ACC112 (cell line): ENCODE data around the gene TCF15.
"Not testable (repeated sequence)": the region's sequence is repeated elsewhere in the genome, so short reads cannot be mapped to it uniquely, and the experiment has no call there.

Experiments used
- H2AFZ ChIP-seq: fragments of 200-600 bp; sonication (generic); one replicate; pipeline ENCODE4 v1.6.0; 2017; ENCODE audit warnings: antibody characterized with exemption, low read length; ENCODE audit not compliant: unreplicated experiment
- H3K27ac ChIP-seq: fragments of 200-600 bp; sonication (generic); 2 replicates; pipeline ENCODE4 v1.5.1; 2014; ENCODE audit warnings: low read depth, mild to moderate bottlenecking, antibody characterized with exemption, low read length, moderate library complexity
- H3K27me3 ChIP-seq: fragments of 200-600 bp; sonication (generic); 2 replicates; pipeline ENCODE4 v1.6.1; 2014; ENCODE audit warnings: mild to moderate bottlenecking, antibody characterized with exemption, low read length, moderate library complexity, mixed read lengths; ENCODE audit not compliant: insufficient read depth
- H3K36me3 ChIP-seq: fragments of 200-600 bp; sonication (generic); 2 replicates; pipeline ENCODE4 v1.6.1; 2016; ENCODE audit warnings: mild to moderate bottlenecking, antibody characterized with exemption, low read length, moderate library complexity, mixed read lengths; ENCODE audit not compliant: insufficient read depth
- H3K4me1 ChIP-seq: fragments of 200-600 bp; sonication (generic); one replicate; pipeline ENCODE4 v1.6.1; 2016; ENCODE audit warnings: low read length, mixed read lengths; ENCODE audit not compliant: insufficient read depth, unreplicated experiment, control insufficient read depth
- H3K4me3 ChIP-seq: fragments of 200-600 bp; sonication (generic); 2 replicates; pipeline ENCODE4 v1.5.1; 2014; ENCODE audit warnings: mild to moderate bottlenecking, low read depth, low read length
- H3K79me2 ChIP-seq: fragments of 200-600 bp; sonication (generic); one replicate; pipeline ENCODE4 v1.6.0; 2016; ENCODE audit warnings: low read length; ENCODE audit not compliant: control insufficient read depth, unreplicated experiment, insufficient read depth

Gene TCF15

GRCh38 chr20:597560-597959 lies 12.5 kb downstream of the TCF15 start:
- no peaks in the 10 kb centered on the region for H3K4me1 ChIP-seq
- no peak overlapping the region for H3K4me3 ChIP-seq
- no peak overlapping the region for H2AFZ ChIP-seq
- no peaks in the 10 kb centered on the region for H3K36me3 ChIP-seq
- H3K79me2 ChIP-seq = no peaks in the 10 kb centered on the region
- H3K27ac ChIP-seq = no peak overlapping the region
- 0 out of 2 replicates have a peak, but pooled peaks cover 3% of the 10 kb centered on the region for H3K27me3 ChIP-seq

- peaks cover 21% of the 10 kb centered on the region for H3K27me3 ChIP-seq
- no peaks in the 10 kb centered on the region for H3K36me3 ChIP-seq
- no peaks in the 10 kb centered on the region for H3K79me2 ChIP-seq
- no peak overlapping the region for H3K4me3 ChIP-seq
- H2AFZ ChIP-seq = no peak overlapping the region
- no peaks in the 10 kb centered on the region for H3K4me1 ChIP-seq
- no peak overlapping the region for H3K27ac ChIP-seq
These were observed 14.5 kb downstream of the TCF15 start for GRCh38 chr20:595330-596308.

GRCh38 chr20:592506-592905 lies 17.6 kb downstream of the TCF15 start:
- H3K27me3 ChIP-seq = peaks cover 29% of the 10 kb centered on the region
- no peaks in the 10 kb centered on the region for H3K79me2 ChIP-seq
- no peaks in the 10 kb centered on the region for H3K4me1 ChIP-seq
- H3K36me3 ChIP-seq = no peaks in the 10 kb centered on the region
- H3K27ac ChIP-seq = no peak overlapping the region
- H3K4me3 ChIP-seq = no peak overlapping the region
- no peak overlapping the region for H2AFZ ChIP-seq

GRCh38 chr20:591941-592340 lies 18.2 kb downstream of the TCF15 start:
- no peaks in the 10 kb centered on the region for H3K4me1 ChIP-seq
- peaks cover 32% of the 10 kb centered on the region for H3K27me3 ChIP-seq
- no peaks in the 10 kb centered on the region for H3K36me3 ChIP-seq
- H3K27ac ChIP-seq = no peak overlapping the region
- no peaks in the 10 kb centered on the region for H3K79me2 ChIP-seq
- no peak overlapping the region for H3K4me3 ChIP-seq
- H2AFZ ChIP-seq = no peak overlapping the region

GRCh38 chr20:588932-589672 lies 21.0 kb downstream of the TCF15 start:
- H3K4me1 ChIP-seq = no peaks in the 10 kb centered on the region
- H3K36me3 ChIP-seq = no peaks in the 10 kb centered on the region
- H3K4me3 ChIP-seq = no peak overlapping the region
- H3K27ac ChIP-seq = no peak overlapping the region
- H3K27me3 ChIP-seq = peaks cover 51% of the 10 kb centered on the region
- no peaks in the 10 kb centered on the region for H3K79me2 ChIP-seq
- H2AFZ ChIP-seq = no peak overlapping the region

GRCh38 chr20:588476-588875 lies 21.6 kb downstream of the TCF15 start:
- Histone ChIP-seq H3K27me3 (peaks cover 55% of the 10 kb centered on the region), H3K27ac (no peak overlapping the region), H2AFZ (no peak overlapping the region), H3K36me3 (no peaks in the 10 kb centered on the region), H3K79me2 (no peaks in the 10 kb centered on the region), H3K4me3 (no peak overlapping the region), H3K4me1 (no peaks in the 10 kb centered on the region)

- Histone ChIP-seq H3K4me3 (no peak overlapping the region), H3K79me2 (no peaks in the 10 kb centered on the region), H3K27me3 (peaks cover 66% of the 10 kb centered on the region), H2AFZ (no peak overlapping the region), H3K36me3 (no peaks in the 10 kb centered on the region), H3K27ac (no peak overlapping the region), H3K4me1 (no peaks in the 10 kb centered on the region)
These were observed 25.2 kb downstream of the TCF15 start for GRCh38 chr20:584971-585301.

- no peak overlapping the region for H2AFZ ChIP-seq
These were observed 25.7 kb downstream of the TCF15 start for GRCh38 chr20:584161-584970.

GRCh38 chr20:582204-582603 lies 27.9 kb downstream of the TCF15 start:
- Histone ChIP-seq H3K4me1 (no peaks in the 10 kb centered on the region), H3K27me3 (peaks cover 63% of the 10 kb centered on the region), H3K4me3 (no peak overlapping the region), H3K27ac (no peak overlapping the region), H3K79me2 (no peaks in the 10 kb centered on the region), H3K36me3 (no peaks in the 10 kb centered on the region), H2AFZ (no peak overlapping the region)

More at GRCh38 chr20:584161-584970, 25.7 kb downstream of the TCF15 start:
- no peak overlapping the region for H3K27ac ChIP-seq
- H3K4me3 ChIP-seq = no peak overlapping the region
- H3K27me3 ChIP-seq = peaks cover 65% of the 10 kb centered on the region
- H3K79me2 ChIP-seq = no peaks in the 10 kb centered on the region
- no peaks in the 10 kb centered on the region for H3K36me3 ChIP-seq
- no peaks in the 10 kb centered on the region for H3K4me1 ChIP-seq

- not testable (repeated sequence) for H3K36me3 ChIP-seq, H3K4me3 ChIP-seq, H2AFZ ChIP-seq, H3K27ac ChIP-seq, H3K79me2 ChIP-seq, H3K4me1 ChIP-seq
- peaks cover 65% of the 10 kb centered on the region for H3K27me3 ChIP-seq
These were observed 31.0 kb downstream of the TCF15 start for GRCh38 chr20:578940-579690.
